NCI-H2227 (cell line): ENCODE measurements around the gene TMEM175.

Source experiments
- DNase-seq: peaks from one replicate; lab custom pipeline; 2025; ENCODE audit not compliant: unreplicated experiment; lab: John Stamatoyannopoulos, UW

TMEM175 gene

DNA sequence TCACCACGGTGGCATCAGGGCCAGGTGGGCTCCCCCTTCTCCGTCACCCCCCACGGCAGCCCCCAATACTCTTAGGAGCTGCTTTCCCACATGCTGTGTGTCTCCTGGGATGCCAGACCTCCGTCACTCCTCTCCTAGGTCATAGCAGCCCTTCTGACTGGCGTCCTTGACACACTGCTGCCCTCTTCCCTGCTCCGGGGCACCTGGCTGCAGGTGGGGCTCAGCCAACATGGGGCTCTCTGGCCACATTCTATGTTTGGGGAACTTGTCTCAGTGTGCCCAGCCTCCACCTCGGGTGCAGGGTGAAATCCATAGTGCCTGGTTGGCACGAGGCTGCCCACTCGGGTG is 13.8 kb downstream of the TMEM175 start:
- DNase-seq, result no peak

DNA sequence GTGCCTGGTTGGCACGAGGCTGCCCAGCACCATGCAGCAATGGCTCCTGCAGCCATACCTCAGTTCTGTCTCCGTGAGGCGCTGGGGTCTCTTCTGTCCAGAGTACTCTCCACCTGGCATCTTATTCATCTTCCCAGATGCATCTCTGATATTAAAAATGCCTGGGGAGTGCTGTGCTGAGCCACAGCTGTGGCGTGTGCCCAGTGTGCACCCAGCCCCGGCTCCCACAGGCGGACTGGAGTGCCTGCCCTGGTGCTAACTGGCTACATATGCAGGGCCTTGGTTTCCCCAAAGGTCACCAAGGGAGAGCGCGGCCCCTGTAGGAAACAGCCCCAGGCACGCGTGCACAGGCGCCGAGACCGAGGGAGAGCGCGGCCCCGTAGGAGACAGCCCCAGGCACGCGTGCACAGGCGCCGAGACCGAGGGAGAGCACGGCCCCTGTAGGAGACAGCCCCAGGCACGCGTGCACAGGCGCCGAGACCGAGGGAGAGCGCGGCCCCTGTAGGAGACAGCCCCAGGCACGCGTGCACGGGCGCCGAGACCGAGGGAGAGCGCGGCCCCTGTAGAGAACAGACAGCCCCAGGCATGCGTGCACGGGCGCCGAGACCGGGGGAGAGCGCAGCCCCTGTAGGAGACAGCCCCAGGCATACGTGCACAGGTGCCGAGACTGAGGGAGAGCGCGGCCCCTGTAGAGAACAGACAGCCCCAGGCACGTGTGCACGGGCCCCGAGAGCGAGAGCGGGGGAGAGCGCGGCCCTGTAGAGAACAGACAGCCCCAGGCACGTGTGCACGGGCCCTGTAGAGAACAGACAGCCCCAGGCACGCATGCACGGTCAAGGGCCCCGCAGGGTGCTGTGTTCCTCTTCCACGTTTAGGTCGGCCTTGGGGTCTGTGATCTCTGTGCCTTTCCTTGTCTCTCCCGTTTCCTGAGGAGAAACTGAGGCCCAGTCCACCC is 14.5 kb downstream of the TMEM175 start:
- DNase-seq, result no peak

DNA sequence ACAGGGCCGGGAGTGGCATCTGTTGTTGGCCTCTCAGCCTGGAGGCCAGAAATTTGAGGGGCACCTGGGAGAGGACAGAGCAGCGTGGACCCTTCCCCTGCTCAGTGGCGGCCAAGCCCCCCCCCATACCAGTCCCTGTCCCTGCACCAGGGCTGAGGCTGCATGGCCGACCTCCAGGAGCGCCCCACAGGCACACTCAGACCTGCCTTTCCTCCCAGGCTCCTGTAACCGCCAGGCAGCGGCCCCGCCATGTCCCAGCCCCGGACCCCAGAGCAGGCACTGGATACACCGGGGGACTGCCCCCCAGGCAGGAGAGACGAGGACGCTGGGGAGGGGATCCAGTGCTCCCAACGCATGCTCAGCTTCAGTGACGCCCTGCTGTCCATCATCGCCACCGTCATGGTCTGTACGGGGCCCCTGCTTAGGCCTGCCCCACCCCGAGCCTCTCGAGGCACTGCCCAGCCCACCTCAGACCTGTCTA is 15.3 kb downstream of the TMEM175 start:
- no peak for DNase-seq

DNA sequence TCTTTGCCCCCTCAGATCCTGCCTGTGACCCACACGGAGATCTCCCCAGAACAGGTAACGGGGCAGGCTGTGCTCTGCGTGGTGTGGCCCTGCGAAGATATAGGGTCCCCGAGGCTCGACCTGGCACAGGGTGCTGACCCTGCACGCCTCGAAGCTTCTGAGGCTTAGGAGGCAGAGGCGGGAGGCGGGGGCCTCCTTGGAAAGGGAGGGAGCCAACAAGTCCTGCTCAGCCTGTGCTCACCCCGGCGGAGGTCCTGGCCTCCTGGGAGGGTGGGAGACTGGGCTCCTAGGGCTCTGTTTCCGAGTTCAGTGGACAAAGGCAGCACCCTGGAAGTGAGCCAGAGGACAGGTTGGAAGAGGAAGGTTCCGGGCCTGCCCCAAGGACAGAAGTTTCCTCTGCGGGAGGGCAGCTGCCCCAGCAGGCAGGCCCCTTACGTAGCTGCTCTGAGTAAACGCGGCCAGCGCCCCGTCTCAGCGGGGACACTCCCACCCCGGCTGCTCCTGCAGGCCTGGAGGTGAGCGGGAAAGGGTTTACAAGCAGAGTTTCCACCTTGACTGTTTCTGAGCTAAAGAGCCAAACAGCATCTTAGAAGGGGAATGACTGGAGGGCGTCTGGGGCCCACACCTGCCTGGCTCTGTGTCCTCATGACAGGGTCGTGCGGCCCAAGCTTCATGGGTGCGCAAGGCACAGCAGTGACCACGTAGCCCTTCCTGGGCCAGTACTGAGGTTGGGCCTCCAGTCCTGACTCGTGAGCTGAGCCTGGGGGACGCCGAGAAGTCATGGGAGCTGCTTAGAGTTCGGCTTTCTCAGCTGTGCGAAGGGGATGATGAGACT is 16.1 kb downstream of the TMEM175 start:
- no peak for DNase-seq

DNA sequence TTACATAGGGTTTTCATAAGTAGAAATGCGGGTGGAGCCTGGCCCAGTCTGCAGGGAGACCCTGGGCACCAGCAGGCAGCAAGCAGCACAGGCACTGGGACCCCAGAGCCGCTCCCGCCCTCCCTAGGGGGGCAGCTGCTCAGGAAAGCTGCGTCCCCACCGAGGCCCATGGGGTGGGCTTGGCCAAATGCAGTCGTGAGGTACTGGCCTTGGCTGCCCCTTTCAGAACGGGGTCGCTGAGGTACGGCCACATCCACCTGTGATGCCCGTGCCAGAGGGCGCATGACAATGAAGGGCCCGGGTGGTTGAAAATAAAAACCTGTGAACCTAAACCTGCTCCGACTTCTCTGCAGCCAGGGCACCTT is 16.7 kb downstream of the TMEM175 start:
- DNase-seq, result no peak

DNA sequence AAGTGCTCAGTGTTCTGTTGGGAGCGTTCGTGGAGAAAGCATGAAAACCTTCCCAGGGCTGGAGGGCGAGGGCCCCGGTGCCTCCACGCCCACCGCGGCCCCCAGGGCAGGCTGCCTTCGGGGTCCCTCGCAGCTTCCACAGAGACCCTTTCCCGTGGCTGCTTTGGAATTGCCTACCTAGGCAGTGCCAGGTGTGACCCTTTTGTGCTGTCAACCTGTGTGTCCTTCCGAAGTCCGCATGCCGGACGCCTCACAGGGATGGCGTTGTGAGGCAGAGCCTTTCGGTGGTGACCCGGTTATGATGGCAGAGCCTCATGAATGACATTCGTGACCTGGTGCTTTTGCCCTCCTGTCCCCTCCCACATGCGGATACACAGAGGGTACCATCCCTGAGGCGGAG is 17.4 kb downstream of the TMEM175 start:
- no peak for DNase-seq

DNA sequence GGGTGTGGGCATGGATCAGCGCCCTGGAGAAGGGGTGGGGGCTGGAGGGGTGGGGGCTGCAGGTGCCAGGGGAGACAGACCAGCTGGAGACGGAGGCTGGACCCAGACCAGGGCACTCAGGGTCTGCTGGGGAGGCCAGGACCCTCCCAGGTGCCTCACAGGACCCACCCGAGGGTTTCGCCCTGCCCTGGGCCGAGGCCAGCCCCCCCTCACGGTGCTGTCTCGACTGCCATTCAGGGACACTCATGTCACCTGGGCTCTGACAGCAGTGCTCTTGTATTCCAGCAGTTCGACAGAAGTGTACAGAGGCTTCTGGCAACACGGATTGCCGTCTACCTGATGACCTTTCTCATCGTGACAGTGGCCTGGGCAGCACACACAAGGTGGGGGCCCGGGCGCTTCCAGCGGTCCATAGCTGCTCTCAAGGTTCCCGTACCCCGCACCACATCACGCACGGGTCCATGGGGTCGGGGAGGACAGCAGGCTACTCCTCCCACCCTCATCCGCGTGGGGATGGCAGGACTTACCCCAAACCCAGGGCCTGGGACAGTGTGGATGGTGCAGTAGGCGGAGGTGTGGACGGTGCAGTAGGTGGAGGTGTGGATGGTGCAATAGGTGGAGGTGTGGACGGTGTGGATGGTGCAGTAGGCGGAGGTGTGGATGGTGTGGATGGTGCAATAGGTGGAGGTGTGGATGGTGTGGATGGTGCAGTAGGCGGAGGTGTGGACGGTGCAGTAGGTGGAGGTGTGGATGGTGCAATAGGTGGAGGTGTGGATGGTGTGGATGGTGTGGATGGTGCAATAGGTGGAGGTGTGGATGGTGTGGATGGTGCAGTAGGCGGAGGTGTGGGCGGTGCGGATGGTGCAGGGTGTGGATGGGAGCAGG is 18.1 kb downstream of the TMEM175 start:
- no peak for DNase-seq

DNA sequence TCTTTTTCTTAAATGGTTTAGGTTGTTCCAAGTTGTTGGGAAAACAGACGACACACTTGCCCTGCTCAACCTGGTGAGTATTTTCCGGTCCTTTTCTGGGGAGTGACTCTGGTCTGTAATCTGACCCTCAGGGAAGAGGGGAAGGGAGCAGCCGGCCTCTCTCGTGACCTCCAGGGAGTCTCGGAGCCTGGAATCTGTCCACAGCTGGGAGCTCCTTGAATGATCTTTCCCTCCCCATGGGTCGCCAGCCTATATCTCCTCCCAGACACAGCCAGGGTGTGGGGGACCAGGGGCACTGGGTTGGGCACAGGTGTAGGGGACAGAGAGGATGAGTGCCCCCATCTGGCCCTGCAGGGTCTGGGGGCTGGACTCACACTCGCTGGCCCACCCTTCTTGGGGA is 18.9 kb downstream of the TMEM175 start:
- no peak for DNase-seq

DNA sequence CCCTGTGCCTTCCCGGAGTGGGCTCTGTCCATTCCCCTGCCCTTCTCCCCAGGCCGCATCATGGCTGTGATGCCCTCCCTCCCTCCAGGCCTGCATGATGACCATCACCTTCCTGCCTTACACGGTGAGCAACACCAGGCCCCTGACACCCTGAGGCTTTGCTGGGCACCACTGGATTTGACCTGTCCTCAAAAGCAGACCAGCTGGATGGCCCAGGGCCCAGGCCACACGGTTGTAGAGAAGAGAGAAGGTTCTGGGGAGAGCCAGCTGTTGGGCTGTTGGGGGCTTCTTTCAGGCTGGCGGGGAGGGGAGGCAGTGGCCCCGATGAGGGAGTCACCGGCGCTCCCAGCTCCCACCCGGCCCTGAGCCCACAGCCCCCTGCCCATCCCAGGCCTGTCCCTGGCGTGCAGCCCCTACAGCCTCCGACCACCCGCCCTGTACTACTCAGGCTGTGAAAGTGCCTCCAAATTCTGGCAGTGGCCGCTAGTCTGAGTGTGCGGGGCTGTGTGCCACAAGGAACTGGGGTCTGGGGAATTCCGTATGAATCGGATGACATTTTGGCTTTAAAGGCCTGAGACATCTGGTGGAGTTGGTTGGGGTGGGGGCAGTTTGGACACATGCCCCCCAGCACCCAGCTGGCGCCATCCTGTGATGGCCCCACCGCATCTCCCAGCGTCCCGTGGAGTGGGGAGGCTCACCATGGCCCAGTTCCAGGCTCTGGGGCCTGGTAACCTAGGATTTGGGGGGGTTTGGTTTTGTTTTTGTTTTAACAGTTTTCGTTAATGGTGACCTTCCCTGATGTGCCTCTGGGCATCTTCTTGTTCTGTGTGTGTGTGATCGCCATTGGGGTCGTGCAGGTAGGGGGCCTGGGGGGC is 19.6 kb downstream of the TMEM175 start:
- no peak for DNase-seq

DNA sequence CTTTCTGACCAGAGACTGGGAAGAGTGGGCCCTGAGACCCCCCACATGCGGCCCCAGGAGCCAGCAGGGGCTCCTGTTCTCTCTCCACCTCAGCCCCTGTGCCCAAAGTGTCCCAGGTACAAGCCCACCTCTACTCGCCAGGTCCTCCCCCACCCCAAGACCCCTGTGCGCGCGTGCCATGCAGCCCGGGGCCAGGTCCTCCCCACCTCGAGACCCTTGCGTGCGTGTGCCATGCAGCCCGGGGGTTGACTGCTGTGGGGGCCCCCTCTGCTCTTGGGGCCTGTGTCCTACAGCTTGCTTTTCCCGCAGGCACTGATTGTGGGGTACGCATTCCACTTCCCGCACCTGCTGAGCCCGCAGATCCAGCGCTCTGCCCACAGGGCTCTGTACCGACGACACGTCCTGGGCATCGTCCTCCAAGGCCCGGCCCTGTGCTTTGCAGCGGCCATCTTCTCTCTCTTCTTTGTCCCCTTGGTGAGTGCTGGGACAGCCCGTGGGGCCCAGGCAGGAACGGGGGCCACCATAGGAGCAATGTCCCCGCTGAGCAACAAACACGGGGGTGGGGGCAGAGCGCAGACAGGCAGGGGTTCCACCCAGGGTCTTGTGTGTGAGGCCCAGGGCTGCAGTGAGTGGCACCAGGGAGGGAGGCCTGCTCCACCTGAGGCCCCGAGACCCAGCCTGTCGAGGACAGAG is 20.8 kb downstream of the TMEM175 start:
- DNase-seq, result no peak

DNA sequence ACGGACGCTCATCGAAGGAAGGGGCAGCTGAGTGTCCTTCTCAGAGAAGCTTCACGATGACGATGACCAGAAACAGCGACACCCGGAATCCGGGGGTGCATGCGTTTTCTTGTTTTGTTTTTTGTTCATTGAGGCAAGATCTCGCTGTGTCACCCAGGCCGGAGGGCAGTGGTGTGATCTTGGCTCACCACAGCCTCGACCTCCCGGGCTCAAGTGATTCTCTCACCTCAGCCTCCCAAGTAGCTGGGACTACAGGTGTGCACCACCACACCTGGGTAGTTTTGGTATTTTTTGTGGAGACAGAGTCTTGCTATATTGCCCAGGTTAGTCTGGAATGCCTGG is 21.3 kb downstream of the TMEM175 start:
- DNase-seq, result no peak

DNA sequence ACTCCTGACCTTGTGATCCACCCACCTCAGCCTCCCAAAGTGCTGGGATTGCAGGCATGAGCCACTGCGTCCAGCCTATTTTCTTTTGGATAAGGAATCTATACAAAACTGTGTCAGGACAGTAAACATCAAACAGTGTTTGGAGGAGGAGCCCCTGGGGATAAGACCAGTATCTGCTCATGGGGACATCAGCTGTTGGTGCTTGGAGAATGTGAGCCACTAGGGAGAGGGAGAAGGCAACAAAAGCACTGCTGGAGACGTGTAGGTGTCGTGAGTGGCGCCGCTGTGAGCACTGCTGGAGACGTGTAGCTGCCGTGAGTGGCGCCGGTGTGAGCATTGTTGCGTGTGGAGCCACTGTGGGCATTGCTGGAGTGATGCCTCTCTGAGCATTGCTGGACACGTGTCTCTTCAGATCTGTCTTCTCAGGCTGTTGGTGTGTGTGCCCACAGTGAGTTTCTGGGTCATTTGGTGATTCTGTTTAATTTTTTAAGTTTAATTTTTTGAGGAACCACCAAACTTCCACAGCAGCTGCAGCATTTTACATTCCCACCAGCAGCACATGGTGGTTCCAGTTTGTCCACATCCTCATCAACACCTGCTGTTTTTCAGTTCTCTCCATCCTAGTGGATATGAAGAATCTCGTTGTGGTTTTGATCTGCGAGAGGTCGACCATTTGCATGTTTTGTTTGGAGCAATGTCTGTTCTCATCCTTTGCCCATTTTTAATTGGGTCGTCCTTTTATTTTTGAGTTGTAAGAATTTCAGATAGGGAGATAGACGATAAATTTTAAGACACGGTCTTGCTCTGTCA is 22.2 kb downstream of the TMEM175 start:
- DNase-seq, result no peak

DNA sequence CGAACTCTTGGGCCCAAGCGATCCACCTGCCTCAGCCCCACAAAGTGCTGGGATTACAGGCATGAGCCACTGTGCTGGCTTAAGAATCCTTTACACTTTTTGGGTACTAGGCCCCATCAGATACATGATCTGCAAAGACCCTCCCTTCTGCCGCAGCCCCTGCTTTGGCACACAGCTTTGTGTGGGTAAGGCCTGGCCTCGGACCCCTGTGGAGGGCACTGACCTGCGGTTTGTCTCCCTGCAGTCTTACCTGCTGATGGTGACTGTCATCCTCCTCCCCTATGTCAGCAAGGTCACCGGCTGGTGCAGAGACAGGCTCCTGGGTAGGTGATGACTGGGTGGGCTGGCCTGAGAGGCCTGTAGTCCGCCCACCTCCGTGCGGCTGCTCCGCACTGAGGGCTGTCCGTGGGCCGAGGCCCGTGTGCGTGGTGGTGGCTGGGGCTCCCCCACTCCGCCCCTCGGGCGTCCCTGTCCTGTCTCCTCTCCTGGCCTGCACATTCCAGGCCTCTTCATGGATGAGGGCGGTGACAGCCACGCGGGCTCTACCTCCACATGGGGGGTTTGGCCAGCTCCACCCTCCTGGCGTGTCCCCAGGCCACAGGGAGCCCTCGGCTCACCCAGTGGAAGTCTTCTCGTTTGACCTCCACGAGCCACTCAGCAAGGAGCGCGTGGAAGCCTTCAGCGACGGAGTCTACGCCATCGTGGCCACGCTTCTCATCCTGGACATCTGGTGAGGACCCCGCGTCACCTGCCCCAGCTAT is 23.1 kb downstream of the TMEM175 start:
- DNase-seq, result no peak

DNA sequence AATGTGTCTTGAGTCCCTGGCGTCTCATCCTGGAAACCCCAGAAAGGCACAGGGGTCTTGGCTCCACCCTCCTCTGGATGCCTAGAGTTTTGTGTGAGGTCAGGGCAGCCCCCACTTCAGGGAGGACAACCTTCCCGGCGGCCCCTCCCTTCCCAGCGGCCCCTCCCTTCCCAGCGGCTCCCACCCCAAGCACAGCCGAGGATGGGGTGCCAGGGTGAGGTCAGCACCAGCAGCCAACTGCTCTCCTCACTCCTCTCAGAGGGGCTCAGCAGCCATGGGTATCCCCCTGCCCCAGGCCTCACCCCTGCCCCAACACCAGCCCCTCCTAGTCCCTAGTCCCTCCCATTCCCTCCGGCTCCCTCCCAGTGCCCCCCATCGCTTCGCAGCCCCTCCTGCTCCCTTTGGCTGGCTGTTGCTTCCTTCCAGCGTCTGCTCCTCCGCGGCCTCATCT is 23.7 kb downstream of the TMEM175 start:
- DNase-seq, result no peak

DNA sequence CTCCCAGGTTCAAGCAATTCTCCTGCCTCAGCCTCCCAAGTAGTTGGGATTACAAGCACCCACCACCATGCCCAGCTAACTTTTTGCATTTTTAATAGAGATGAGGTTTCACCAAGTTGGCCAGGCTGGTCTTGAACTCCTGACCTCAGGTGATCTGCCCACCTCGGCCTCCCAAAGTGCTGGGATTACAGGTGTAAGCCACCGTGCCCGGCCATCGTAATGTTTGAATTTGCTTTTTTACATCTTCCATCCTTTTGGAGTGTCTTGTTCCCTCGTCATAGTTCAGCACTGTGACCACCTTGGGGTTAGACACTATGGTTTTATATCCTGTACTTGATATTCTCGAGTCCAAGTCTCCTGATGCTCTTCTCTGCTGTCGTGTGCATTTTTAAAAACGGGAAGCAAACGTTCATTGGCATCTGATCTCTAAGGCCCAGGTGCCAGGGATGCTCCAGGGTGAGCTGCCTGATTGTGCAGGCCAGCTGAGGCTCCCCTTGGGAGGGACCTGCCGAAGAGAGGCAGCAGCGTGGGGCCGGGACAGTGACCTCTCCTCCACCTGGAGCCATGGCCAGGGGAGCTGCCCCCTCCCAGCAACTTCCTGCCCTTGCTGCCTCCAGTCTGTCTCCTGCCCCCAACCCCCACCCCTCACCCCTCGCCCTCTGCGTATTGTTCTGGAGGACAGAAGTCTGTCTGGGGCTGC is 24.4 kb downstream of the TMEM175 start:
- no peak for DNase-seq

DNA sequence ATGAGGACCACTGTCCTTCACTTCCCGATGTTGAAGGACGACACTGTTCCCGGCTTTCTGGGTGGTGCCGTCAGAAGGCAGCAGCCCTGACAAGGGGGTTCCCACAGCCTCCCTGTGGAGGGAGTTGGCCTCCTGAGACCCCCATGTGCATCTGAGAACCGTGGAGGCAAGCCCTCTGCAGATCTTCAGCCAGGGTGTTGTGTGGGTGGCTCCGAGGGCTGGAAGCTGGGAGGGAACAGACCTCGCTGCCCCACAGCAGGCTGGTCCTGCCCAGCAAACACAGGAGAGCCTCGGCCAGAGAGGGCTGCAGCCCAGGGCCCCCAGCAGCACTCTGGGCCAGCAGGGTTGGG is 24.9 kb downstream of the TMEM175 start:
- no peak for DNase-seq

DNA sequence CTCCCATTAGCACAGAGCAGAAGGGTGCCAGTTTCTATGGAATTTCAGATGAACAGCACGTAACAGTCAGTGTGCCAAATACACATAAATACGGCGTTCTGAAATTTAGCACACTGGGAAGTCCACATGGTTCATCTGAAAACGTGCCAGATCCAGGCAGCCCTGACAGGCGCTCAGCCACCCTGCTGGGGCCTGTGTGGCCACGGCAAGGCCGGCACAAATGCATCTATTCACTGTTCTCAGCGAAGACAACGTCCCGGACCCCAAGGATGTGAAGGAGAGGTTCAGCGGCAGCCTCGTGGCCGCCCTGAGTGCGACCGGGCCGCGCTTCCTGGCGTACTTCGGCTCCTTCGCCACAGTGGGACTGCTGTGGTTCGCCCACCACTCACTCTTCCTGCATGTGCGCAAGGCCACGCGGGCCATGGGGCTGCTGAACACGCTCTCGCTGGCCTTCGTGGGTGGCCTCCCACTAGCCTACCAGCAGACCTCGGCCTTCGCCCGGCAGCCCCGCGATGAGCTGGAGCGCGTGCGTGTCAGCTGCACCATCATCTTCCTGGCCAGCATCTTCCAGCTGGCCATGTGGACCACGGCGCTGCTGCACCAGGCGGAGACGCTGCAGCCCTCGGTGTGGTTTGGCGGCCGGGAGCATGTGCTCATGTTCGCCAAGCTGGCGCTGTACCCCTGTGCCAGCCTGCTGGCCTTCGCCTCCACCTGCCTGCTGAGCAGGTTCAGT is 25.5 kb downstream of the TMEM175 start:
- no peak for DNase-seq
